ENCODE measurements around the gene RAP1GAP.

RAP1GAP gene

DNA sequence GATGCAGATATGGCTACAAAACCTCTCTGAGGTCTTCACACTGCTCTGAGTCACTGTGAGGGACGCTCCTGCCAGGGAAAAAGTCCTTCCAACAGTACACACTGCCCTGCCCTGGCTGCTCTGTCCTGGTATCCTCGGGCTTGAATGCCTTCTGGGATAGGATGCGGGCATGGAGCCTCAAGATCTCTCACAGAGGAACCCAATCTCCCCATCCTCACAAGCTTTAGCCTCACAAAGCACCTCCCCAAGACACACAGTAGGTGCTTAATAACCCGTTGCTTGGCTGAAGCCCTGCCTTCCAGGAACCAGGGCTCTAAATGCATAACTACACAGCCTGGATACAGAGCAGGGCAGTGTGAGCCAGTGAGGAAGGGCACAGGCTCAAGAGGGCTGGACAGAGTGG is 9.2 kb downstream of the RAP1GAP start:
- H3K36me3 Mint-ChIP-seq (ENCODE audit: low read depth) = no peaks in the 10 kb centered on the region
- H3K4me1 Mint-ChIP-seq (ENCODE audit: low read depth) = peaks cover 5% of the 10 kb centered on the region
- H3K27me3 Mint-ChIP-seq = peaks cover 24% of the 10 kb centered on the region
- H3K27ac Mint-ChIP-seq = no peak overlapping the region
- H3K9me3 Mint-ChIP-seq = no peaks in the 10 kb centered on the region
- H3K4me3 Mint-ChIP-seq = no peak overlapping the region

DNA sequence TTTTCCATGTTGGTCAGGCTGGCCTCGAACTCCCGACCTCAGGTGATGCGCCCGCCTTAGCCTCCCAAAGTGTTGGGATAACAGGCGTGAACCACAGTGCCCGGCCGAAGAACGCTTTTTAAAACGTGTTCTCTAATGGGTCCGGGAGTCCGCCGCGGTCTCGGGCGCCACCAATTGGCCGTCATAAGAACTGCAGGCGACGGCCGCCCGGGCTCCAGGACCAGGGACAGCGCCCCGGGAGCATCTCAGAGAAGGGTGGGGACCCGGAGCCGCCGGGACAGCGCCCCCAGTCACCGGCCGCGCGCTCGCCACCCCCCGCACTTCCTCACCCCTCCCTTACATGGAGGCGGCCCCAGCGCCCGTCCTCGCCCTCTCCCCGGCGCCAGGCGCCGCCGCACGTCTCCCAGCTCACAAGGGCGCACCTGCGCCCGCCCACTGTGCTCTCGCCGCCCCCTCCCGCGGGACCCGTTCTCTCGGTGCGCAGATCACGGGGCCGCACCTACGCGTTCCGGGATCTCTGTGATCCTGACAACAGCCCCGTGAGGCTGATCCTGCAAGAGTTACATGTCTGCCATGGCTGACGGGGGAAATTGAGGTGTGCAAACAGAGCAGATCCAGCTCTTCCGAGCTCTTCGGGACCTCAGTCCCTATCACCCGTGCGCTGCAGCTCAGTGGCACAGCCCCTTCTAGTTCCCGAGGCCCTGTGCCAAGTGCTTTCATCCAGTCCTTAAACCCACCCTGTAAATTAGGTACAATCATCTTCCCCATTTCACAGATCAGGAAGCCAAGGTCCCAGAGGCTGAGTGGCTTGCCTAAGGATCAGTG is 9.8 kb downstream of the RAP1GAP start:
- Mint-ChIP-seq H3K4me1 (ENCODE audit: low read depth) (peaks cover 5% of the 10 kb centered on the region), H3K27ac (no peak overlapping the region), H3K36me3 (ENCODE audit: low read depth) (no peaks in the 10 kb centered on the region), H3K27me3 (peaks cover 21% of the 10 kb centered on the region), H3K4me3 (peak overlapping the region; percentile 32), H3K9me3 (no peaks in the 10 kb centered on the region)

DNA sequence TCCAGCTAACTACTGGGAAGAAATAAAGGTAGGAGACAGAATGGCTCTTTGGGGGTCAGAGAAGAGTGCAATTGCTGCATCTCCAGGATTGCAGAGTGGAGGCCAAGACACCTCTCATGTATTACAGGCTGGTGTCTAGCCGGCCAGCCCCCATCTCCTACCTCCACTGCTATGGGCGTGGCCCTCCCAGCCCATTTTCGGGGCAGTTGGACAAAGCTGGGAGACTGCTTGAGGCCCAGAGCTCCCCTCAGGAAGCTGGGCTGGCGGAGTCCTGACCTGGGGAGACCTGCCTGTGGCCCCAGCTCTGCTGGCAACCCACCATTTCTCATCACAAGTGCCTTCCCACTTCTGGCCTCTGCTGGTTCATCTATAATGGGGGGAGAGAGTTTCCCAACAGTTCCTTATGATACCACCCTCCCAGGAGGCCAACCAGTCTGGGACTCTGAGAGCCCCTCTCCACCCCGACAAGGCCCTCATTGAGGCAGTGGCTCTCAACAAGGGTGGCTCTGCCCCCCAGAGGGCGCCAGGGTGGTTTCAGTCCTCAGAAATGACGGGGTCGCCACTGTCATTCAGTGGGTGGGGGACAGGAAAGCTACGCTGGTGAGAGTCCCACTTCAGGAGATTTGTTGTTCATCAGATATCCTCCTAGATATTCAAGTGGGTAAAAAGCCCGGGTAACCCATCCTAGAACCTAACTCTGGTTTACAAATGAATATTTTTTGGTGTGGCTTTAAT is 11.5 kb downstream of the RAP1GAP start:
- H3K9me3 Mint-ChIP-seq = no peaks in the 10 kb centered on the region
- H3K27ac Mint-ChIP-seq = no peak overlapping the region
- peaks cover 5% of the 10 kb centered on the region for H3K4me1 Mint-ChIP-seq (ENCODE audit: low read depth)
- H3K4me3 Mint-ChIP-seq = no peak overlapping the region
- H3K36me3 Mint-ChIP-seq (ENCODE audit: low read depth) = no peaks in the 10 kb centered on the region
- peaks cover 22% of the 10 kb centered on the region for H3K27me3 Mint-ChIP-seq

DNA sequence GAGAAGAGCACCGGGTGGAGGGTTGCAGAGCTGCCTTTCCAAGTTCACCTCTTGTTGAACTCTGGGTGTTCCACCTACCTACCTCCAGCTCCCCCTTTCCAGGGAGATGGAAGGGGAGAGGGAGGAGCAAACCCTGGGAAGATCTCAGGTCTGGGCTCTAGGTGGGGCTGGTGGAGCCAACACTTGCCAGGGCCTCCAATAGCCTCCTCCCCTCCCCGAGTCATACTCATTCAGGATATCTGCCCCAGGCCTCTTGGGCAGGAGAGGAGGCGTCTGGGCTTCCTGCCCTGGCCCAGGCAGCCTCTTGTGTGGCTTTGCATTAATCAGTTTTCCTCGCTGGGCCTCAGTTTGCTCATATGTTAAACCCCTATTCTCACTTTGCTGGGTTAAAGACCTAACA is 13.4 kb downstream of the RAP1GAP start:
- Mint-ChIP-seq H3K27me3 (peaks cover 20% of the 10 kb centered on the region), H3K4me1 (ENCODE audit: low read depth) (peaks cover 11% of the 10 kb centered on the region), H3K9me3 (no peaks in the 10 kb centered on the region), H3K27ac (no peak overlapping the region), H3K4me3 (no peak overlapping the region), H3K36me3 (ENCODE audit: low read depth) (no peaks in the 10 kb centered on the region)

DNA sequence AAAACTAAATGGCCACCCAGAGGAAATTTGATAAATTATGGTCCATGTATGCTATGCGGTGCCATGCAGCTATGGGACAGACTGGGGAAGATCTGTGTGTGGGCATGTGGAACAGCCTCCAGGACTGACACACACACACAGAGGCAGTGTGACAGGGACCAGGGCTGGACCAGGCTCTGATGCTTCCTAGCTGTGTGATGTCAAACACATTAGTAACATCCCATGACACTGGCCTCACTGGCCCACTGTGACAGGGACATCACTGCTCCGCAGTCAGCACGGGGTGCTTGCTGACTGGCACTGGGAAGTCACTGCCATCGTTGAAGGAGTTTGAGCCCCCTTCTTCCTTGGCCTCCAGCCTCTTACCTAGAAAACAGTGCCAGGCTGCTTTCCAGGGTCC is 13.9 kb downstream of the RAP1GAP start:
- Mint-ChIP-seq H3K27ac (no peak overlapping the region), H3K36me3 (ENCODE audit: low read depth) (no peaks in the 10 kb centered on the region), H3K27me3 (peaks cover 17% of the 10 kb centered on the region), H3K9me3 (no peaks in the 10 kb centered on the region), H3K4me3 (no peak overlapping the region), H3K4me1 (ENCODE audit: low read depth) (peaks cover 11% of the 10 kb centered on the region)

DNA sequence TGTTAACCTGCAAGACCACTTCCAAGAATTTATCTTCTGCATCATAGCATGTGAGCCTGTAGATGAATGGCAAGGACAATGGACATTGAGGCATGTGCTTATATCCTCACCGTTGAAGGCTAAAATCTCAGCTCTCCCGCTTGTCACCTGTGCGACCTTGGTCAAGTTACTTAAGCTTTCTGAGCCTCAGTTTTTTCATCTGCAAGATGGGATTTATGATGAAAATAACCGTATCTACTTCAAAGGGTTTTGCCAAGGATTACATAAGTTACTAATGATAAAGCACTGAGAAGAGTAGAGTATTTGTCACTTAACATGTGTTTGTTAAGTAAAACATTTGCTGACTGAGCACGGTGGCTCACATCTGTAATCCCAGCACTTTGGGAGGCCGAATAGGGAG is 14.9 kb downstream of the RAP1GAP start:
- H3K4me1 Mint-ChIP-seq (ENCODE audit: low read depth) = peaks cover 5% of the 10 kb centered on the region
- no peak overlapping the region for H3K27ac Mint-ChIP-seq
- H3K36me3 Mint-ChIP-seq (ENCODE audit: low read depth) = no peaks in the 10 kb centered on the region
- no peaks in the 10 kb centered on the region for H3K9me3 Mint-ChIP-seq
- peaks cover 11% of the 10 kb centered on the region for H3K27me3 Mint-ChIP-seq
- H3K4me3 Mint-ChIP-seq = no peak overlapping the region

DNA sequence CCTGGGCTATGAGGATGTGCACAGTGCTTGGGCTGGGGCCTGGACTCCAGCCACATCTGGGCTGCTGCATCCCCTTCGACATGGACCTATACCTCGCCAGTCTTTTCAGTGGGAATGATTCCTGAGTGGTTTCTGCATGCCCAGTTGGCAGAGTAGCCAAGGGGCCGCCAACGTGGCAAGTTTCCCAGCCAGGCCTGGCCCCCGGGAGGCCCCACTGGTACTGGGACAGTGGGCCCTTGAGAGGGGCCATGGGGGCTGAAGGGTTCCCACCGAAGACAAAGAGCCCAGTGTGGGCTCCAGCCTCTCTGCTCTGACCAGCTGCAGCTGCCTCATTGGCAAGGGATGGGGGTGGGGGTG is 15.4 kb downstream of the RAP1GAP start:
- no peaks in the 10 kb centered on the region for H3K36me3 Mint-ChIP-seq (ENCODE audit: low read depth)
- peaks cover 5% of the 10 kb centered on the region for H3K4me1 Mint-ChIP-seq (ENCODE audit: low read depth)
- no peak overlapping the region for H3K4me3 Mint-ChIP-seq
- peaks cover 11% of the 10 kb centered on the region for H3K27me3 Mint-ChIP-seq
- H3K27ac Mint-ChIP-seq = no peak overlapping the region
- H3K9me3 Mint-ChIP-seq = no peaks in the 10 kb centered on the region

DNA sequence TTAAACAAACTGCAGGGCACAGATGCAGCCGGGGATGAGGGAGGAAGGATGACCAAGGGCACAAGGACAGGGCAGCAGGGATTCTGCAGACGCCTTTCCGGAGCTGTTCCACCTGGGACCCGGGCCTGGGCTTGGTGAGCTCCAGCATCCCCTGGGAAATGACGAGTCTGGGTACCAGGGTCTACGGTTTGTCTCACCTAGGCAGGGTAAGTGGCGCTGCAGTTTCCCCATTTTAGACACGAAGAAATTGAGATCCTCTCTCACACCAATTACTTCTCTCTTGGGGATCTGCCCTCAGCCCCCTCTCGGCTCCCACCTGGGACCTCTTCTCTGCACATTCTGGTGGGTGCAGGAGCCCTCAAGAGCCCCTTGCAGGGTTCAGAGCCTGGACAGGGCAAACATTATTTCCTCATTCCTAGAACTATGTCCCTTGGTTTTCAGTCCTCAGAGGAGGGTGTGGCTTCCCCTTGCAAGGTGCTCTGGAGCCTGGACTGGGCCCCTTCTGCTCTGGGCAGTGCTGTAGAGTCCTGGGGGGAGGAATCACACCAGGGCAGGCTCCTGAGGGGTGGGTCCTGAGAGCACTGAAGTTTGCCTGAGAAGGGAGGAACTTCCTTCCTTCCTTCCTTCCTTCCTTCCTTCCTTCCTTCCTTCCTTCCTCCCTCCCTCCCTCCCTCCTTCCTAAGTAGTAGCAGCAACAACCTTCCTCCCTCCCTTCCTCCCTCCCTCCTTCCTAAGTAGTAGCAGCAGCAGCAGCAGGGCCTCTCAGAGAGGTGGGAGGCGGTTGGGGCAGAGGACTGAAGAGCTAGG is 16.0 kb downstream of the RAP1GAP start:
- H3K27me3 Mint-ChIP-seq = peaks cover 15% of the 10 kb centered on the region
- no peak overlapping the region for H3K27ac Mint-ChIP-seq
- H3K4me1 Mint-ChIP-seq (ENCODE audit: low read depth) = peaks cover 5% of the 10 kb centered on the region
- H3K4me3 Mint-ChIP-seq = no peak overlapping the region
- H3K9me3 Mint-ChIP-seq = no peaks in the 10 kb centered on the region
- H3K36me3 Mint-ChIP-seq (ENCODE audit: low read depth) = no peaks in the 10 kb centered on the region

DNA sequence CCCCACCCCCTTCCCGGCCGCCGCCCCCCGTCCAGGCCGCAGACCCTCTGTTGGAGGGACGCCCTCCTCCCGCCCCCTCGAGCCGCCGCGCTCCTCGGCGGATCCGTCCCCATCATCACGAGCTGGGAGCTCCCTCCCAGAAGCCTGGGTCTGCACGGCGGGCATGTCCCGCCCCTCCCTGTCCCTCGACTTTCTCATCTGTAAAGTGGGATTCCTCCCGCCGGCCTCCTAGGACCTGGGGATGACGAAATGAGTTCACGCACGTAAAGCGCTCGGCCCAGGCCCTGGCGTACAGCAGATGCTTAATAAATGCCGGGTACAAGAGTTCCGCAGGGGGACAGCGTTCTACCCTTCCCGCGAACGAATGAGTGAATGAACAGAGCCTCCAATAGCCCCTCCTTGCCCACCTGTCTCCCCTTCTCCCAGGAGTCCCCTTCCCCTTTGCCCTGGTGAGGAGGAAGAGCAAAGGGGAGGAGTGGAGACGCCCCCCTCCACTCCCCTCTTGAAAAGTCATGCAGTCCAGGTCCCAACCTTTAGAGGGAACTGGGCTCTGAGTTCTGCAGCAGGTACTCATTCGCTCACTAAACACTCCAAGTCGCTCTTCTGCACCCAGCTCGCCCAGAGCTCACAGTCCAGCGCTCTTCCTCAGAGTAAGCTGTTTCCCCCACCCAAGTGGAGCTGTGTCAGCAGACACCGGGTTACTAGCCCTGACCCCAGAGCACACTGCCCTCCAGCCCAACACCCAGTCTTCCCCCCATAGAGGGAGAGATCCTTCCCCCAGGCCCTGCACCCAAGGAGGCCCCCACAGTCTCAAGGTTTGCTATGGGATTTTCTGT is 16.8 kb downstream of the RAP1GAP start:
- H3K4me3 Mint-ChIP-seq = peak overlapping the region; percentile 14
- H3K27ac Mint-ChIP-seq = no peak overlapping the region
- no peaks in the 10 kb centered on the region for H3K36me3 Mint-ChIP-seq (ENCODE audit: low read depth)

DNA sequence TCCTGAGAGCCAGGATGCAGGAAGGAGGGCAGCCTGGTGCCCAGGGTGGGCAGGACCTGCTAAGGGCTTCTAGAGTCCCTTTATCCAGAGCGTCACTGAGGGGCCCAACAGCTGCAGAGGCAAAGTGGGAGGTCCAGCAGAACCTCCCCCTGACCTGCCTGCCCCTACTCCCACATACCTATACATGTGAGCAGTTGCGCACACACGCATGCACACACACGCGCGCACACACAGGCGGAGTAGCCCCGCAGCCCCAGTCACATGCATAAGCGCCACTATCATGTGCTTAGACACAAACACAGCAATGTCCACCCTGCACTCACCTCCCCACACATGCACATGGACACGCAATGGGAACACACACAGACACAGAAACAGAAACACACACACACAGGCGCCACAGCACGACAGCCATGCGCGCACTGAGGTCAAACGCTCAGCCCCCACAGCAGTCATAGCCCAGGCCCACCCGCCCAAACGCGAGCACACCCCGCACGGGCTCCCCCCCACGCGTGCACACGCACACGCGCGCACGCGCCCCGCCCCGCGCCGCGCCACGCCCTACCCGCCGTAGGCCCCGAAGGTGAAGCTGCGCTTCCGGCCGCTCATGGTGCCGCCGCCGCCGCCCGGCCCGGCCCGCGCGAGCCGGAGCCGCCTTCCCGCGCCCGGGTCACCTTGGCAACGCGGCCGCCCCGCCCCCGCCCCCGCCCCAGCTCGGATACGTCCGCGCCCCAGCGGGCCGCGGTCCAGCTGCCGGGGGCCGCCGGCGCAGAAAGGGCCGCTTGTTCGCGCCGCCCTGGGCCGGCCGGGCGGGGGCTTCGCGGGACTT is 17.7 kb downstream of the RAP1GAP start:
- peak overlapping the region; percentile 86 for H3K4me3 Mint-ChIP-seq
- no peaks in the 10 kb centered on the region for H3K9me3 Mint-ChIP-seq
- no peaks in the 10 kb centered on the region for H3K36me3 Mint-ChIP-seq (ENCODE audit: low read depth)
- peaks cover 5% of the 10 kb centered on the region for H3K4me1 Mint-ChIP-seq (ENCODE audit: low read depth)
- H3K27ac Mint-ChIP-seq = no peak overlapping the region
- H3K27me3 Mint-ChIP-seq = peaks cover 27% of the 10 kb centered on the region

More for the DNA sequence above, 16.8 kb downstream of the RAP1GAP start:
- Mint-ChIP-seq H3K4me1 (ENCODE audit: low read depth) (peaks cover 5% of the 10 kb centered on the region), H3K9me3 (no peaks in the 10 kb centered on the region), H3K27me3 (peaks cover 20% of the 10 kb centered on the region)

DNA sequence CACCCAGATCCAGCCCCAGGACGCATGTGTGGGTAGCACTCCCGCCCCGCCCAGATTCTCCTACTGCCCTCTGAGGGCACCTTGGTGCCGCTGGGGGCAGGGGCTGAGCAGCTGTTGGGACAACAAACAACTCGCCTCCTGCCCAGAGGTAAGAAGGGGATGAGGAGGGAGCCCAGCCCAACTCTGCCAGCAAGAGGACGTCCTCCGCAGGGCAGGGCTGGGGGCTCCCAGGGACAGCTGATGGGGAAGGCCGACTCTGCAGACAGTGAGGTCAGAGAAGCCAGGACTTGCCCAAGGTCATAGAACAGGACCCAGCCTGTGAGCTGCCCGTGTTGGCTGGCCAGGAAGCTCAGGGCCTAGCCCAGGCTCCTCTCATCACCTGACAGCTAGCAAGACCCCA is 18.8 kb downstream of the RAP1GAP start:
- Mint-ChIP-seq H3K9me3 (no peaks in the 10 kb centered on the region), H3K4me1 (ENCODE audit: low read depth) (peaks cover 5% of the 10 kb centered on the region), H3K27me3 (peaks cover 27% of the 10 kb centered on the region), H3K36me3 (ENCODE audit: low read depth) (no peaks in the 10 kb centered on the region), H3K4me3 (no peak overlapping the region), H3K27ac (no peak overlapping the region)

DNA sequence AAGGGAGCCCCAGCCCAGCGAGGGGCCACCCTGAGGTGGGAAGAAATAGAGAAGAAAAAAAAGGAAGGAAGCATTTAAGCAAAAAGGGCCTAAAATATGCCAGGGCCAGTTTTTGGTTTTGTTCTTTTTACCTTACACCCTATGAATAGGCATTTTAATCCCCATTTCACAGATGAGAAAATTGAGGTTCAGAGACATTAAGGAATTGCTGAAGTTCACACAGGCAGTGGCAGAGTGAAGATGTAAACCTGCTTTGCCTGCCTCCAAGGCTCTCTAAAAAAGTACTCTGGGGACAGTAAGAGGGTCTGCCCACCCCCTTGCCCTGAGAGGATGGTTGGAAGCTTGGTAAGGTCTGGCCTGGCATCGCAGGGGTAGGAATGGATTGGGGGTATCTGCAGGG is 19.8 kb downstream of the RAP1GAP start:
- no peak overlapping the region for H3K27ac Mint-ChIP-seq
- peaks cover 5% of the 10 kb centered on the region for H3K4me1 Mint-ChIP-seq (ENCODE audit: low read depth)
- H3K4me3 Mint-ChIP-seq = no peak overlapping the region
- peaks cover 27% of the 10 kb centered on the region for H3K27me3 Mint-ChIP-seq
- H3K9me3 Mint-ChIP-seq = no peaks in the 10 kb centered on the region
- no peaks in the 10 kb centered on the region for H3K36me3 Mint-ChIP-seq (ENCODE audit: low read depth)

DNA sequence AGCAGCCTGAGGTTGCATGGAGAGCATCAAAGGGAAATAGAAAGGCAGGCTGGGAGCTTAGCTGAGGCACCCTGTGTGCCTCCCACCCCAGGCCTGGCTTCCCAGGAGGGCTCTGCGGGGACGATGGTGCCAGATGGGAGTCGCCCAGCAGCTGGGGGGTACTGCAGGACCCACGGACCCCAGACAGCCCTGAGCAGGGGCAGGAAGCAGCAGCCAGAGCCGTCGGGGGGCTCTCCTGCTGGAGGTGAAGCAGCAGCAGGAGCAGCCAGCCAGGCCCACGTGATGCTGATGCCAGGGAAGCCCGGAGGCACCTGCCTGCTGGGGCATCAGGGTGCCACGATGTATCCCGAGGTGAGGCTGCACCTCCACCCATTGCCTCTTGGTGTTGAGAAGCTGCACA is 20.4 kb downstream of the RAP1GAP start:
- H3K4me1 Mint-ChIP-seq (ENCODE audit: low read depth) = peaks cover 5% of the 10 kb centered on the region
- H3K27ac Mint-ChIP-seq = no peak overlapping the region
- peaks cover 27% of the 10 kb centered on the region for H3K27me3 Mint-ChIP-seq
- no peaks in the 10 kb centered on the region for H3K36me3 Mint-ChIP-seq (ENCODE audit: low read depth)
- H3K9me3 Mint-ChIP-seq = no peaks in the 10 kb centered on the region
- no peak overlapping the region for H3K4me3 Mint-ChIP-seq

DNA sequence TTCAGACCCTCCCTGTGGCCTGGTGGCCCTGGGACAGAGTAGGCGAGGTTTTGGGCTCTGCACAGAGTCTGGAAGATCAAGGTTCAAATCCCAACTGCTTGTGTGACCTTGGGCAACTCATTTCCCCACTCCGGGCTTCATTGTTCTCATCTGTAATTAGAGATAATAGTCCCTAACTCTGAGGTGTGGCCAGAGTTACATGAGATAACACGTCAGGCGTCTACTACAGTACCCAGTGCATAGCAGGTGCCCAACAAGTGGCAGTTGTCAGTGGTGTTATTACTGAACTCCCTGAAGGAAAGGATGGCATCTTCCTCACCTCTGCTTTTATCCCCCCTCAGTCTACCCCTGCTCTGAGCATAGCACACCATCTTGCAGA is 20.8 kb downstream of the RAP1GAP start:
- Mint-ChIP-seq H3K36me3 (ENCODE audit: low read depth) (no peaks in the 10 kb centered on the region), H3K27ac (no peak overlapping the region), H3K4me1 (ENCODE audit: low read depth) (peaks cover 5% of the 10 kb centered on the region), H3K27me3 (peaks cover 27% of the 10 kb centered on the region), H3K9me3 (no peaks in the 10 kb centered on the region), H3K4me3 (no peak overlapping the region)
